Measurements from ENCODE around the gene ARHGAP9.

GRCh38 chr12:57527184-57527583 is 47.5 kb upstream of the ARHGAP9 start:
- TF ChIP-seq EZH2phosphoT487 (IDR thresholded peaks at IDR 0.05; ENCODE audit: insufficient read depth, low read depth) (no peak), EZH2 (IDR thresholded peaks at IDR 0.05; ENCODE audit: insufficient read depth, poor library complexity, severe bottlenecking) (no peak)

Data from GM23248 (cell line).